SH-SY5Y (cell line): ENCODE results near the gene SOCS1.

Experiments used
- GATA2 ChIP-seq: IDR thresholded peaks from 2 replicates; pipeline ENCODE4 v1.6.1; 2011; ENCODE audit warnings: mild to moderate bottlenecking, low read depth, low read length
- GATA3 ChIP-seq: IDR thresholded peaks from 2 replicates; pipeline ENCODE4 v1.6.1; 2011; ENCODE audit warnings: low read depth, mild to moderate bottlenecking, low read length, moderate library complexity

- TF ChIP-seq GATA2 (no peak), GATA3 (no peak)
Measured at GRCh38 chr16:11210260-11210659, 45.7 kb downstream of the SOCS1 start.
